Thoracic aorta (tissue), 2 donors: ENCODE results near the gene TGM1. TPM values are rescaled to one million over a fixed set of nuclear protein-coding genes. Genes with fewer than 3 reads are reported as not detected.

Experiments
- ATAC-seq: fragments of 150-250 bp; one replicate; pipeline ENCODE4 v1.8.0; 2017; ENCODE audit warnings: low read depth; ENCODE audit not compliant: insufficient number of reproducible peaks, low FRiP score
- DNase-seq: peaks from one replicate; pipeline ENCODE4 v3.0.0-alpha.2; 2020; ENCODE audit warnings: low spot score
- H3K27ac ChIP-seq, 2 donors: fragments of 200-600 bp; sonication (generic); 1 replicate in 1 of 2; 2 replicates in 1 of 2; pipeline ENCODE4 v1.5.1; 2016; ENCODE audit warnings: mild to moderate bottlenecking in 2 of 2, moderate library complexity in 2 of 2
- H3K27me3 ChIP-seq: fragments of 200-600 bp; sonication (generic); replicated peaks from 2 replicates; pipeline ENCODE4 v1.6.0; 2016; ENCODE audit warnings: mild to moderate bottlenecking; ENCODE audit not compliant: insufficient read depth
- H3K36me3 ChIP-seq: fragments of 200-600 bp; sonication (generic); one replicate; pipeline ENCODE4 v1.5.1; 2016
- H3K4me1 ChIP-seq, 2 donors: fragments of 200-600 bp; sonication (generic); 1 replicate in 1 of 2; 2 replicates in 1 of 2; pipeline versions ENCODE4 v1.5.1 to v1.6.0; 2016; ENCODE audit warnings: low read depth in 2 of 2, mild to moderate bottlenecking in 1 of 2; ENCODE audit not compliant: control insufficient read depth in 1 of 2
- H3K4me3 ChIP-seq: fragments of 200-600 bp; sonication (generic); 2 replicates; pipeline ENCODE4 v1.5.1; 2016; ENCODE audit warnings: mild to moderate bottlenecking
- H3K9me3 ChIP-seq: fragments of 200-600 bp; sonication (generic); 2 replicates; pipeline ENCODE4 v1.5.1; 2016
- total RNA-seq, 2 donors: library from RNA; depleted of rRNA; stranded (reverse); fragments of >200 nt; gene quantifications; one replicate each; pipeline versions ENCODE4 v1.1.0 to v1.2.3, GENCODE V29; 2016
- TF ChIP-seq, protein P1 (sequence below): fragments of 200-600 bp; sonication (generic); IDR thresholded peaks from one replicate; pipeline ENCODE4 v1.5.1; 2019; ENCODE audit warnings: antibody characterized with exemption

TGM1 gene
- total RNA-seq, 2 donors from 2014 or later, result 0.21 TPM; not detected in 1

DNA sequence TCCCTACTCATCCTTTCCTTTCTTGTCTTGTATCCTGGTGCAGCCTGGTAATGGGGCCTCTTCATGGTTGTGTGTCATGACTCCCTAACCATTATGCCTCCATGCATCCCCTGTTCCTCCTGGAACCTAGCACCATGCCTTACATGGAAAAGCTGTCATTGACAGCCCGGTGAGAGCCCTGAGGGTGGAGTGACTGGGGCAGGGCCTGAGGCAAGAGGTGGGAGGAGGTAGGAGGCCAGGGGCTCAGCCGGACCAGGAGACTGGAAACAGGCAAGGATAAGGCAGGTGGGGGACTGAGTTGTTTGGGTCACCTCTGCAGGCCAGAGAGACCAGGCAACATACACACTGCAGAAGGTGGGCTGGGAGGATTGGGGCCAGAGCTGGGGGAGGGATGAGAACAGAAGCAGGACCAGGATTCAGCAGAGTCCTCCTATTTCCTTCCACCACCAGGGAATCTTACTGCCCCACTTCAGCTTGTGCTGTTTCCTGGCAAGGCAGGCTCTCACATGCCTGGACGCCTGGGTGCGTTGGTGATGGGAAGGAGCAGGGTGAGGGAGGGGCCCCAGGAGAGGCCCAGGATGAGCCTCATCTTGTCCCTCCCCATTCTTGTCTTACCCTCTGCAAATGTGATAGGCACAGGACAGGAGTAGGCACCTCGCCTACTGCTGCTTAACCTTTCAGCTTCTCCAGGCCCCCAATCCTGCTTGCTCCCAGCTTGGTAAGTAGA, 46.7 kb upstream of the TGM1 start, which contains the start of gene LTB4R2:
TSS of gene LTB4R2 (plus strand) at position 603 of the 727 bp plus-strand sequence. CDS start 525 bp downstream, outside the sequence.
- Histone ChIP-seq H3K4me3 (peak within 1 kb of the TSS; percentile 75), H3K9me3 (no peaks in the 10 kb centered on the region), H3K27ac (peak within 1 kb of the TSS; percentile 39 to 59), H3K4me1 (peaks cover 5 to 21% of the 10 kb centered on the region in 2 donors), H3K27me3 (no peaks in the 10 kb centered on the region), H3K36me3 (peaks cover 19% of the 10 kb centered on the region)
- DNase-seq (no peak), ATAC-seq (no peak)
- TF ChIP-seq, protein P1, sequence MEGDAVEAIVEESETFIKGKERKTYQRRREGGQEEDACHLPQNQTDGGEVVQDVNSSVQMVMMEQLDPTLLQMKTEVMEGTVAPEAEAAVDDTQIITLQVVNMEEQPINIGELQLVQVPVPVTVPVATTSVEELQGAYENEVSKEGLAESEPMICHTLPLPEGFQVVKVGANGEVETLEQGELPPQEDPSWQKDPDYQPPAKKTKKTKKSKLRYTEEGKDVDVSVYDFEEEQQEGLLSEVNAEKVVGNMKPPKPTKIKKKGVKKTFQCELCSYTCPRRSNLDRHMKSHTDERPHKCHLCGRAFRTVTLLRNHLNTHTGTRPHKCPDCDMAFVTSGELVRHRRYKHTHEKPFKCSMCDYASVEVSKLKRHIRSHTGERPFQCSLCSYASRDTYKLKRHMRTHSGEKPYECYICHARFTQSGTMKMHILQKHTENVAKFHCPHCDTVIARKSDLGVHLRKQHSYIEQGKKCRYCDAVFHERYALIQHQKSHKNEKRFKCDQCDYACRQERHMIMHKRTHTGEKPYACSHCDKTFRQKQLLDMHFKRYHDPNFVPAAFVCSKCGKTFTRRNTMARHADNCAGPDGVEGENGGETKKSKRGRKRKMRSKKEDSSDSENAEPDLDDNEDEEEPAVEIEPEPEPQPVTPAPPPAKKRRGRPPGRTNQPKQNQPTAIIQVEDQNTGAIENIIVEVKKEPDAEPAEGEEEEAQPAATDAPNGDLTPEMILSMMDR, result no peak

DNA sequence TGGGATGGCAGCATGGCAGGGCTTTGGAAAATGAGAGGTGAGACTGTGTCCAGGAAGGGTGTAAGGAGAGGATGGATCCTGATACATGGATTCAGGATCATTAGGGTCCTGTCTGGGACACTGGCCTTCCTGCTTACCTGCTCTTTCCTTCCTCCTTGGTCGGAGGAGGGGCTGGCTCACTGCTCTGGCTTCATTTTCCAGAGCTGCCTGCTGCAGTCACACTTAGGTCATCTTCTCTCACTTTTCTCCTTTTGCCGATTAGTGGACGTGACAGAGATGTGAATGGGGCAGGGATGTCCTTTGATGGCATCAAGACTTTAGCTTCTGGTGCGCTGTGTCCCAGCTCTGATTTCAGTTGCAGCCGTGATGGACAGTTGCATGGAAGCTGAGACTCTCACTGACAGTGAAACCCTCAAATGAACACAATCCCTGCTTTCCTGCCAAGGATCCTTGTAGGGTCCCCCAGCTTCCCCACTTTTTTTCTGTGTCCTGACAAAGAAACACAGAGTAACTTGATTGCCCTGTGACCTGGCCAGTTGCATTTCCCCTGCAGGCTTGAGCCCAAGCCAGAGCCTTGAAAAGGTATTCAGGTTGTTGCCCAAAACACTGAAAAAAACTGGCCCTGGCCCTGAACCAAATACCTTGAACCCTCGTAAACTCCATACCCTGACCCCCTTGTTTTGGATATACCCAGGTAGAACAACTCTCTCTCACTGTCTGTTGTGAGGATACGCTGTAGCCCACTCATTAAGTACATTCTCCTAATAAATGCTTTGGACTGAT, 45.6 kb upstream of the TGM1 start:
- DNase-seq (no peak), ATAC-seq (no peak)
- Histone ChIP-seq H3K9me3 (no peaks in the 10 kb centered on the region), H3K4me3 (no peak overlapping the region), H3K4me1 (peaks cover 5 to 21% of the 10 kb centered on the region in 2 donors), H3K27ac (no peak overlapping the region), H3K27me3 (no peaks in the 10 kb centered on the region), H3K36me3 (peaks cover 30% of the 10 kb centered on the region)
- TF ChIP-seq, protein P1, result no peak

DNA sequence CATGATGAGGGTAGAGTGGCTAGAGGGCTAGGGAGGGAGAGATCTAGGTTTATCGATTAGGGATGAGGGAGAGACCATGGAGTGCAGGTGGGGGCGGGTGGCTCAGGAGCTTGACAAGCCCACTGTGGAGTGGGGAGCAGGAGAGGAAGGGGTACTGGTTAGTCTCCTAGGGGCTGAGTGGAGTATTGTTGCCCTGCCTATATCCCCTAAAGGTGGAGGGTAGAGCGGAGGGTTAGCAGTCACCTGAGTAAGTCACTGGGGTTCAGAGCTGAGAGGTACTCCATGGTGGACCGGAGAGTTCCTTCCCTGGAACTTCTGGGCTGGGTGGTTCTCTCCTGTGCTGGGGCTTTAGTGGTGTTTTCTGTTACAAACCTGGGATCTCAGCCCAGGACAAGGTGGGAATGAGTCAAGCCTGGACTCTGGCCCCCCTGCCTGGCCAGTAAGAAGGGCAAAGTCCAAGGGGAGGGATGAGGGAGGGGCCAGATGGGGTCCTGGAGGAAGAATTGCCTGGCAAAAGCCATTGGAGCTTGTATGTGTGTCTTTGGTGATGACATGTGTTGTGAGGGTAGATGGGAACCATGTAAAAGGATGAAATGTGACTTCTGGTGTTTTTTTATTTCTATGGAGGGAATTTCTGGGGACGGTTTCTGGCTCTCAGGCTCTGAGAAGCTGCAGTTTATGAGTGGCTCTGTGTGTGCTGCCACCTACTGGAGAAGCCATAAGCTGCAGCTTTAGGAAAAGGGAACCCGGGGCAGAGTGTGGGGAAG, 44.8 kb upstream of the TGM1 start, which contains the start of gene CIDEB:
TSS of gene CIDEB (minus strand) at position 403 of the 767 bp plus-strand sequence. CDS start at position 284, 119 bp downstream.
- no peak for DNase-seq
- no peaks in the 10 kb centered on the region for H3K27me3 ChIP-seq
- H3K4me1 ChIP-seq, result peaks cover 5 to 21% of the 10 kb centered on the region in 2 donors
- H3K9me3 ChIP-seq, result no peaks in the 10 kb centered on the region
- TF ChIP-seq, protein P1, result peak; percentile 82
- no peak within 1 kb of the TSS for H3K27ac ChIP-seq
- ATAC-seq, result no peak
- H3K4me3 ChIP-seq, result no peak within 1 kb of the TSS
- peaks cover 38% of the 10 kb centered on the region for H3K36me3 ChIP-seq

DNA sequence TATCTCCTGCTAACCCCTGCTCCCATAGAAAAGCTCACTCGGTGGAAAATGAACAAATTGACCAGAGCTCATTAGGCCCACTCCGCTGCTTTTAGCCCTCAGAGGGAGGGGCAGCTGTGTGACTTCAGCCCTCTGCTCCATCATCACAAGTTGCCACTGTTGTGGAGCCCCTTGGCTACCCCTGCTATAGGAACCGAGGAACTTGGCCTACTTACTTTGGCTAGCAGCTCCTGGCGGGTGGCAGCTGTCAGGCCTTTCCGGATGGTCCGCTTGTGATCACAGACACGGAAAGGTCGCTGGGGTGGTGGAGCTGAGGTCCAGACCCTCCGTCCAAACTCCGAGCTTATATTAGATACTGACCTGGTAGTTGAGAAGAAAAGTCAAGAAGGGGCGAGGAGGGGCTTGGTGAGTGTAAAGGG, 44.2 kb upstream of the TGM1 start:
- TF ChIP-seq, protein P1, result no peak
- Histone ChIP-seq H3K27ac (no peak overlapping the region), H3K27me3 (no peaks in the 10 kb centered on the region), H3K4me1 (peaks cover 5 to 21% of the 10 kb centered on the region in 2 donors), H3K36me3 (peaks cover 44% of the 10 kb centered on the region), H3K9me3 (no peaks in the 10 kb centered on the region), H3K4me3 (no peak overlapping the region)
- ATAC-seq, result no peak
- no peak for DNase-seq
